Measurements from ENCODE around the gene EFHD2.
"Not testable (repeated sequence)": the region's sequence is repeated elsewhere in the genome, so short reads cannot be mapped to it uniquely, and the experiment has no call there.

EFHD2 gene

GRCh38 chr1:15425958-15426357 lies 16.3 kb downstream of the EFHD2 start:
- no peak overlapping the region for H3K4me3 ChIP-seq (ENCODE audit: low read depth, low read length)
- DNase-seq (ENCODE audit: low read depth): no peak
- TF ChIP-seq CTCF (IDR thresholded peaks at IDR 0.05; ENCODE audit: control insufficient read depth, extremely low read depth, insufficient read depth): no peak

- DNase-seq (ENCODE audit: low read depth): no peak
- no peak overlapping the region for H3K4me3 ChIP-seq (ENCODE audit: low read depth, low read length)
- no peak for TF ChIP-seq CTCF (IDR thresholded peaks at IDR 0.05; ENCODE audit: control insufficient read depth, extremely low read depth, insufficient read depth)
Observed at GRCh38 chr1:15426492-15427279, 17.0 kb downstream of the EFHD2 start.

- H3K4me3 ChIP-seq (ENCODE audit: low read depth, low read length): no peak overlapping the region
- no peak for TF ChIP-seq CTCF (IDR thresholded peaks at IDR 0.05; ENCODE audit: control insufficient read depth, extremely low read depth, insufficient read depth)
Observed at GRCh38 chr1:15427280-15427666, 17.6 kb downstream of the EFHD2 start.

GRCh38 chr1:15428252-15428651 lies 18.6 kb downstream of the EFHD2 start:
- DNase-seq (ENCODE audit: low read depth): not testable (repeated sequence)

More at GRCh38 chr1:15427280-15427666, 17.6 kb downstream of the EFHD2 start:
- DNase-seq (ENCODE audit: low read depth): no peak

GRCh38 chr1:15428815-15429435 lies 19.2 kb downstream of the EFHD2 start:
- no peak overlapping the region for H3K4me3 ChIP-seq (ENCODE audit: low read depth, low read length)
- DNase-seq (ENCODE audit: low read depth): no peak
- TF ChIP-seq CTCF (IDR thresholded peaks at IDR 0.05; ENCODE audit: control insufficient read depth, extremely low read depth, insufficient read depth): no peak

More at GRCh38 chr1:15428252-15428651, 18.6 kb downstream of the EFHD2 start:
- H3K4me3 ChIP-seq (ENCODE audit: low read depth, low read length): not testable (repeated sequence)

- DNase-seq (ENCODE audit: low read depth): no peak
- TF ChIP-seq CTCF (IDR thresholded peaks at IDR 0.05; ENCODE audit: control insufficient read depth, extremely low read depth, insufficient read depth): no peak
- no peak overlapping the region for H3K4me3 ChIP-seq (ENCODE audit: low read depth, low read length)
Observed at GRCh38 chr1:15429701-15430149, 20.0 kb downstream of the EFHD2 start.

- TF ChIP-seq CTCF (IDR thresholded peaks at IDR 0.05; ENCODE audit: control insufficient read depth, extremely low read depth, insufficient read depth): peak; percentile 74
- no peak for DNase-seq (ENCODE audit: low read depth)
- no peak overlapping the region for H3K4me3 ChIP-seq (ENCODE audit: low read depth, low read length)
Observed at GRCh38 chr1:15430787-15431570, 21.3 kb downstream of the EFHD2 start.

Data from LNCaP clone FGC (cell line).